ENCODE results near the gene BPHL.
A peak's percentile ranks its signal among the peaks of the same experiment; 100 is the strongest.
"Not testable (repeated sequence)": the region's sequence is repeated elsewhere in the genome, so short reads cannot be mapped to it uniquely, and the experiment has no call there.

BPHL gene

GRCh38 chr6:3157131-3157933 lies 38.8 kb downstream of the BPHL start, which contains the start of gene TUBB2A:
Gene TUBB2A (minus strand): TSS chr6:3157544. CDS start chr6:3157463, 81 bp downstream.
- DNase-seq, result peak; percentile 86

GRCh38 chr6:3159805-3160781 lies 41.6 kb downstream of the BPHL start:
- DNase-seq, result peak; percentile 54

- DNase-seq, result no peak
Measured at GRCh38 chr6:3162067-3162497, 43.6 kb downstream of the BPHL start.

GRCh38 chr6:3162565-3163247 lies 44.2 kb downstream of the BPHL start:
- DNase-seq, result peak; percentile 51

- no peak for DNase-seq
Measured at GRCh38 chr6:3163248-3163594, 44.7 kb downstream of the BPHL start.

- no peak for DNase-seq
Measured at GRCh38 chr6:3164388-3164787, 45.9 kb downstream of the BPHL start.

GRCh38 chr6:3165631-3166534 lies 47.4 kb downstream of the BPHL start:
- DNase-seq, result no peak

GRCh38 chr6:3166535-3167225 lies 48.2 kb downstream of the BPHL start:
- not testable (repeated sequence) for DNase-seq

- not testable (repeated sequence) for DNase-seq
Measured at GRCh38 chr6:3168046-3168445, 49.5 kb downstream of the BPHL start.

GRCh38 chr6:3170676-3171075 lies 52.2 kb downstream of the BPHL start:
- not testable (repeated sequence) for DNase-seq

GRCh38 chr6:3171313-3172175 lies 53.0 kb downstream of the BPHL start:
- not testable (repeated sequence) for DNase-seq

GRCh38 chr6:3172789-3173188 lies 54.3 kb downstream of the BPHL start:
- not testable (repeated sequence) for DNase-seq

- not testable (repeated sequence) for DNase-seq
Measured at GRCh38 chr6:3173636-3174089, 55.2 kb downstream of the BPHL start.

GRCh38 chr6:3175715-3176402 lies 57.3 kb downstream of the BPHL start:
- DNase-seq, result no peak

GRCh38 chr6:3176562-3177355 lies 58.2 kb downstream of the BPHL start:
- DNase-seq, result no peak

GRCh38 chr6:3178666-3179065 lies 60.2 kb downstream of the BPHL start:
- not testable (repeated sequence) for DNase-seq

GRCh38 chr6:3179945-3180344 lies 61.4 kb downstream of the BPHL start:
- DNase-seq, result not testable (repeated sequence)

GRCh38 chr6:3181105-3181504 lies 62.6 kb downstream of the BPHL start:
- DNase-seq, result no peak

GRCh38 chr6:3183066-3183465 lies 64.6 kb downstream of the BPHL start:
- DNase-seq, result no peak

Data from activated gamma-delta T cell treated with Interleukin-2 at 50 U/mL for 16 hours (primary cell).